T follicular helper cell (primary cell): ENCODE data around the gene TCF4.

Experiments
- DNase-seq: peaks from one replicate; pipeline ENCODE4 v3.0.0-alpha.2; 2020; ENCODE audit warnings: low read depth

TCF4 gene

GRCh38 chr18:55321265-55322177 lies 266.5 kb downstream of the TCF4 start:
- no peak for DNase-seq

- no peak for DNase-seq
These were observed 267.3 kb downstream of the TCF4 start for GRCh38 chr18:55320424-55321264.

GRCh38 chr18:55319459-55320193 lies 268.4 kb downstream of the TCF4 start:
- DNase-seq, result no peak

GRCh38 chr18:55318951-55319441 lies 269.0 kb downstream of the TCF4 start:
- no peak for DNase-seq

GRCh38 chr18:55317864-55318263 lies 270.1 kb downstream of the TCF4 start:
- no peak for DNase-seq

GRCh38 chr18:55317324-55317723 lies 270.7 kb downstream of the TCF4 start:
- no peak for DNase-seq

GRCh38 chr18:55316486-55317184 lies 271.4 kb downstream of the TCF4 start:
- no peak for DNase-seq

- DNase-seq, result no peak
These were observed 273.3 kb downstream of the TCF4 start for GRCh38 chr18:55314615-55315237.

- DNase-seq, result no peak
These were observed 274.0 kb downstream of the TCF4 start for GRCh38 chr18:55314031-55314430.

- no peak for DNase-seq
These were observed 277.1 kb downstream of the TCF4 start for GRCh38 chr18:55310863-55311262.

- no peak for DNase-seq
These were observed 277.8 kb downstream of the TCF4 start for GRCh38 chr18:55310044-55310676.

GRCh38 chr18:55309249-55309648 lies 278.7 kb downstream of the TCF4 start:
- no peak for DNase-seq

- no peak for DNase-seq
These were observed 280.5 kb downstream of the TCF4 start for GRCh38 chr18:55307505-55307904.

- DNase-seq, result no peak
These were observed 281.5 kb downstream of the TCF4 start for GRCh38 chr18:55306359-55307024.

GRCh38 chr18:55302167-55302833 lies 285.7 kb downstream of the TCF4 start:
- DNase-seq, result no peak

GRCh38 chr18:55301824-55302166 lies 286.2 kb downstream of the TCF4 start:
- DNase-seq, result no peak

- DNase-seq, result no peak
These were observed 287.0 kb downstream of the TCF4 start for GRCh38 chr18:55300936-55301531.

GRCh38 chr18:55300421-55300935 lies 287.5 kb downstream of the TCF4 start:
- DNase-seq, result no peak

- DNase-seq, result no peak
These were observed 291.2 kb downstream of the TCF4 start for GRCh38 chr18:55296778-55297177.
